Measurements from ENCODE around the gene BRINP3. TPM values are rescaled to one million over a fixed set of nuclear protein-coding genes. Genes with fewer than 3 reads are reported as not detected.
"Not testable (repeated sequence)": the region's sequence is repeated elsewhere in the genome, so short reads cannot be mapped to it uniquely, and the experiment has no call there.

BRINP3 gene
- total and polyA plus RNA-seq, 9 of the 15 experiments (the other 6 are each of a cell fraction or from before 2014, with no cell fraction given), result 0.09 to 0.75 (median 0.19) TPM; not detected in 1

DNA sequence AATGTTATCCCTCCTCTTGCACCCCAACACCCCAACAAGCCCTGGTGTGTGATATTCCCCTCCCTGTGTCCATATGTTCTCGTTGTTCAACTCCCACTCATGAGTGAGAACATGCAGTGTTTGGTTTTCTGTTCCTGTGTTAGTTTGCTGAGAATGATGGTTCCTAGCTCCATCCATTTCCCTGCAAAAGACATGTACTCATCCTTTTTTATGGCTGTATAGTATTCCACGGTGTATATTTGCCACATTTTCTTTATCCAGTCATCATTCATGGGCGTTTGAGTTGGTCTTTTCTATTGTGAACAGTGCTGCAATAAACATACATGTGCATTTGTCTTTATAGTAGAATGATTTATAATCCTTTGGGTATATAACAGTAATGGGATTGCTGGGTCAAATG is 26.9 kb upstream of the BRINP3 start:
- BruUV-seq (replicated peaks); H3K9ac ChIP-seq (ENCODE audit: insufficient read depth in 1 of 2, low read depth in 2 of 2, low read length in 2 of 2); H3K36me3 ChIP-seq (ENCODE audit: control insufficient read depth, insufficient read depth, low read length); H4K20me1 ChIP-seq (replicated peaks; ENCODE audit: control insufficient read depth, insufficient read depth, low read length); H3K4me2 ChIP-seq (ENCODE audit: insufficient read depth, low read length); H3K27ac ChIP-seq (ENCODE audit: extremely low read depth, low read depth, low read length); H3K9me1 ChIP-seq (ENCODE audit: control insufficient read depth, insufficient read depth, low read length); H3K4me1 ChIP-seq (replicated peaks in 1 of 2; ENCODE audit: control insufficient read depth in 2 of 2, insufficient read depth in 2 of 2, low read length in 2 of 2); H3K9me3 ChIP-seq (replicated peaks; ENCODE audit: control insufficient read depth, insufficient read depth, low read depth, low read length); FAIRE-seq; POLR2A ChIA-PET; in situ Hi-C loops (cut with MboI); H3K27me3 ChIP-seq (ENCODE audit: control insufficient read depth in 2 of 2, insufficient read depth in 2 of 2, low read length in 2 of 2); DNase-seq (ENCODE audit: extremely low read depth in 1 of 4, low spot score in 3 of 4); H3K4me3 ChIP-seq; CTCF ChIA-PET (ENCODE audit: low intra/inter-chr PET ratio); H2AFZ ChIP-seq (ENCODE audit: low read depth, low read length); ATAC-seq; H3K79me2 ChIP-seq (ENCODE audit: control insufficient read depth, insufficient read depth, low read length); intact Hi-C loops (cut with micrococcal nuclease): not testable (repeated sequence)
- TF ChIP-seq RBM25 (IDR thresholded peaks at IDR 0.05; ENCODE audit: low read depth, low read length, severe bottlenecking) (peak; percentile 30), ZNF146 (CRISPR knock-in tag; IDR thresholded peaks at IDR 0.05; ENCODE audit: unreplicated experiment) (peak; percentile 71)
- WGBS (ENCODE audit: insufficient coverage, low coverage, missing lambda C conversion rate), result 1% methylated on average over 3 of the region's 3 CpGs

DNA sequence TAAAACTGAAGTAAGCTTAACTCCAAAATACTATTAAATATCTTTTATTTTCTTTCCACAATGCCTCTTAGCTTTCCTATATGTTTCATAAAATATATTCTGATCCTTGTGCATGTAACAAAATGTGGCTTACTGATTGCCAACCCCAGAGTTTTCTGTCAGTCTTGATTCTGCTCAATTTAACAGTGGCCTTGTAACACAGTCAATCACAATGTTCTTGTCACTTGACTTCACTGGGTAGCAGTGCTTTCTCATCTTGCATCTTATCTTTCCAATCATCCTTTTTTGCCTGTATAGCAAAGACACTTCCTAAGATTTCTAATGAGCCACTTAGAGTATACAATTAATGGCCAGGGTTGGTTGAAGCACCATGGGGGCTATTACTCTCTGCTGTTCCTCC is 19.9 kb upstream of the BRINP3 start:
- H3K4me1 ChIP-seq (replicated peaks in 1 of 2; ENCODE audit: control insufficient read depth in 2 of 2, insufficient read depth in 2 of 2, low read length in 2 of 2), result no peaks in the 10 kb centered on the region
- no TSS peak for BruUV-seq (replicated peaks)
- intact Hi-C loops (cut with micrococcal nuclease) (no loop called here), in situ Hi-C loops (cut with MboI) (no loop called here)
- H3K27ac ChIP-seq (ENCODE audit: extremely low read depth, low read depth, low read length), result no peak overlapping the region
- no peak overlapping the region for H3K4me3 ChIP-seq
- no peaks in the 10 kb centered on the region for H4K20me1 ChIP-seq (replicated peaks; ENCODE audit: control insufficient read depth, insufficient read depth, low read length)
- FAIRE-seq (no peak), DNase-seq (ENCODE audit: extremely low read depth in 1 of 4, low spot score in 3 of 4) (no peak), ATAC-seq (no peak)
- no peak overlapping the region for H3K4me2 ChIP-seq (ENCODE audit: insufficient read depth, low read length)
- no peak for TF ChIP-seq TEAD2 (tag; IDR thresholded peaks at IDR 0.05)
- no peak for TF ChIP-seq TFAM (CRISPR knock-in tag; conservative IDR thresholded peaks at IDR 0.05)
- no peak for TF ChIP-seq E2F3 (CRISPR knock-in tag; IDR thresholded peaks at IDR 0.05)
- TF ChIP-seq ZNF184 (CRISPR knock-in tag; IDR thresholded peaks at IDR 0.05), result no peak
- no peak for TF ChIP-seq ZNF134 (CRISPR knock-in tag; conservative IDR thresholded peaks at IDR 0.05)
- H3K27me3 ChIP-seq (ENCODE audit: control insufficient read depth in 2 of 2, insufficient read depth in 2 of 2, low read length in 2 of 2), result no peaks in the 10 kb centered on the region
- H2AFZ ChIP-seq (ENCODE audit: low read depth, low read length), result no peak overlapping the region
- no peaks in the 10 kb centered on the region for H3K79me2 ChIP-seq (ENCODE audit: control insufficient read depth, insufficient read depth, low read length)
- no peak overlapping the region for H3K9ac ChIP-seq (ENCODE audit: insufficient read depth in 1 of 2, low read depth in 2 of 2, low read length in 2 of 2)
- no peaks in the 10 kb centered on the region; the same call in 1 of the 2 replicates for H3K9me3 ChIP-seq (replicated peaks; ENCODE audit: control insufficient read depth, insufficient read depth, low read depth, low read length)
- CTCF ChIA-PET (ENCODE audit: low intra/inter-chr PET ratio), result no interaction called here
- H3K36me3 ChIP-seq (ENCODE audit: control insufficient read depth, insufficient read depth, low read length), result no peaks in the 10 kb centered on the region
- POLR2A ChIA-PET, result no interaction called here
- no peaks in the 10 kb centered on the region for H3K9me1 ChIP-seq (ENCODE audit: control insufficient read depth, insufficient read depth, low read length)
